GM12878 (cell line): ENCODE results near the gene ACOT12. TPM values are rescaled to one million over a fixed set of nuclear protein-coding genes. Genes with fewer than 3 reads are reported as not detected.

Experiments used
- ATAC-seq: fragments of 200-7000 bp; cut with Tn5 transposase; 3 replicates; pipeline ENCODE4 v1.9.1; 2020; ENCODE audit warnings: mild to moderate bottlenecking, moderate library complexity
- BruUV-seq: library from RNA; stranded (reverse); fragments of 400-500 nt; replicated peaks from 2 replicates; lab custom pipeline; 2021; lab: Mats Ljungman, UMichigan
- CTCF ChIA-PET: fragments of 300-600 bp; sonication (Branson Sonifier 250); formaldehyde crosslinking; extraction: SDS; loops from one replicate; lab custom pipeline; 2021; ENCODE audit warnings: inconsistent platforms; lab: Yijun Ruan, JAX
- POLR2A ChIA-PET: fragments of 350-600 bp; formaldehyde crosslinking; extraction: SDS; loops from one replicate; lab custom pipeline; 2021; ENCODE audit warnings: inconsistent platforms; lab: Charles Lee
- RAD21 ChIA-PET: fragments of 300-600 bp; sonication (Branson Sonifier 250); formaldehyde crosslinking; loops from one replicate; lab custom pipeline; 2023; ENCODE audit warnings: antibody characterized with exemption; ENCODE audit not compliant: unreplicated experiment; lab: Charles Lee
- SMC1A ChIA-PET: fragments of 300-600 bp; sonication (Branson Sonifier 250); formaldehyde crosslinking; loops from one replicate; lab custom pipeline; 2023; ENCODE audit not compliant: unreplicated experiment, uncharacterized antibody; lab: Charles Lee
- DNase-seq: peaks from one replicate; pipeline ENCODE4 v3.0.0-alpha.2; 2011; ENCODE audit warnings: low read depth, low spot score
- FAIRE-seq: peaks from 3 replicates; lab custom pipeline; 2011; peaks lifted over from hg19 to GRCh38; lab: Jason Lieb, UNC
- H2AFZ ChIP-seq: 2 replicates; pipeline ENCODE4 v1.6.0; 2011; ENCODE audit warnings: low read depth, low read length, control low read depth; ENCODE audit not compliant: control insufficient read depth
- H3K27ac ChIP-seq: 2 replicates; pipeline ENCODE4 v1.5.1; 2011; ENCODE audit warnings: control low read depth; ENCODE audit not compliant: control insufficient read depth, insufficient read depth
- H3K27me3 ChIP-seq, 2 experiments: replicated peaks in 1 of 2; 2 replicates each; pipeline versions ENCODE4 v1.6.0 to v1.6.1; 2011; ENCODE audit warnings: low read length in 1 of 2; ENCODE audit not compliant: control insufficient read depth in 2 of 2, insufficient read depth in 2 of 2
- H3K36me3 ChIP-seq, 2 experiments: 2 replicates each; pipeline ENCODE4 v1.5.1; 2011; ENCODE audit warnings: low read length in 1 of 2; ENCODE audit not compliant: control insufficient read depth in 2 of 2, insufficient read depth in 2 of 2
- H3K4me1 ChIP-seq: 2 replicates; pipeline ENCODE4 v1.6.1; 2011; ENCODE audit warnings: mild to moderate bottlenecking, low read length, moderate library complexity, mixed read lengths; ENCODE audit not compliant: control insufficient read depth, insufficient read depth
- H3K4me2 ChIP-seq: 2 replicates; pipeline ENCODE4 v1.6.0; 2011; ENCODE audit warnings: control low read depth; ENCODE audit not compliant: control insufficient read depth, insufficient read depth
- H3K4me3 ChIP-seq: fragments of 200-600 bp; sonication (generic); 2 replicates; pipeline ENCODE4 v1.5.1; 2016
- H3K79me2 ChIP-seq: 2 replicates; pipeline ENCODE4 v1.6.0; 2011; ENCODE audit warnings: low read length; ENCODE audit not compliant: control insufficient read depth, insufficient read depth
- H3K9ac ChIP-seq: 2 replicates; pipeline ENCODE4 v1.8.0; 2011; ENCODE audit warnings: low read length, control low read depth, mixed read lengths; ENCODE audit not compliant: control insufficient read depth, insufficient read depth
- H3K9me3 ChIP-seq: replicated peaks from 3 replicates; pipeline ENCODE4 v1.5.1; 2011; ENCODE audit warnings: mild to moderate bottlenecking, low read length; ENCODE audit not compliant: control insufficient read depth, insufficient read depth
- H4K20me1 ChIP-seq: 2 replicates; pipeline ENCODE4 v1.6.0; 2011; ENCODE audit not compliant: control insufficient read depth, insufficient read depth
- BCLAF1 ChIP-seq: fragments of 450-650 bp; IDR thresholded peaks from 2 replicates; pipeline ENCODE4 v1.6.1; 2017; ENCODE audit warnings: antibody characterized with exemption, mild to moderate bottlenecking, moderate library complexity
- CREB1 ChIP-seq: IDR thresholded peaks from 2 replicates; pipeline ENCODE4 v1.6.1; 2012; ENCODE audit warnings: low read depth, mild to moderate bottlenecking, inconsistent platforms
- HCFC1 ChIP-seq: fragments of 150-350 bp; IDR thresholded peaks from 2 replicates; pipeline ENCODE4 v1.6.1; 2014; ENCODE audit warnings: low read length
- JUND ChIP-seq: IDR thresholded peaks from 2 replicates; pipeline ENCODE4 v1.6.1; 2012; ENCODE audit warnings: low read depth, mild to moderate bottlenecking, low read length, improper control_type of control experiment, moderate library complexity
- KDM1A ChIP-seq: fragments of 200-600 bp; sonication (generic); IDR thresholded peaks from 2 replicates; pipeline ENCODE4 v1.6.1; 2016; ENCODE audit warnings: borderline replicate concordance
- MTA2 ChIP-seq: fragments of 450-650 bp; IDR thresholded peaks from 2 replicates; pipeline ENCODE4 v1.6.1; 2016; ENCODE audit warnings: low read depth, mild to moderate bottlenecking, moderate library complexity
- NFYA ChIP-seq: IDR thresholded peaks from 2 replicates; pipeline ENCODE4 v1.6.1; 2011; ENCODE audit warnings: low read depth, mild to moderate bottlenecking, low read length, improper control_type of control experiment, borderline replicate concordance
- SIN3A ChIP-seq: IDR thresholded peaks from 2 replicates; pipeline ENCODE4 v1.6.1; 2012; ENCODE audit warnings: low read depth, low read length, improper control_type of control experiment
- ZBTB4 ChIP-seq: fragments of 450-650 bp; formaldehyde crosslinking; IDR thresholded peaks from 2 replicates; pipeline ENCODE4 v1.4.0; 2022; ENCODE audit warnings: mild to moderate bottlenecking, moderate library complexity
- ZNF207 ChIP-seq: fragments of 450-650 bp; IDR thresholded peaks from 2 replicates; pipeline ENCODE4 v1.6.1; 2014; ENCODE audit warnings: antibody characterized with exemption, mild to moderate bottlenecking, borderline replicate concordance
- WGBS: methylation state at CpG from one replicate; pipeline ENCODE4 v1.1.6; 2016; ENCODE audit warnings: low lambda C conversion rate; ENCODE audit not compliant: insufficient replicate concordance, insufficient coverage; ENCODE audit errors: missing lambda C conversion rate; 5-methylcytosine and 5-hydroxymethylcytosine counted together
- in situ Hi-C: fragments of 300-500 bp; cut with MboI; formaldehyde crosslinking; loops from 9 replicates; pipeline ENCODE4 v1.14.3; 2018; ENCODE audit warnings: mixed read lengths
- intact Hi-C: fragments of 100-400 bp; cut with micrococcal nuclease; formaldehyde crosslinking; loops from one replicate; pipeline ENCODE4 v1.14.2; 2022; ENCODE audit not compliant: unreplicated experiment
- polyA plus RNA-seq, 11 experiments: library from polyadenylated mRNA; depleted of rRNA in 4 of 11; unstranded in 6 of 11; stranded (reverse) in 5 of 11; fragments of >200 nt; fragmentation: Nextera tagmentation in 4 of 11; fragmentation: Illumina TruSeq in 1 of 11; extraction: Ambion mirVana in 4 of 11; extraction: Trizol in 1 of 11; gene quantifications; 1 replicate in 1 of 11; 2 replicates in 10 of 11; pipeline versions ENCODE4 v1.2.1 to v1.2.3, GENCODE V29; 2011 to 2016; ENCODE audit warnings: inconsistent platforms in 2 of 11, missing spikeins in 2 of 11, low read depth in 1 of 11
- total RNA-seq, 4 experiments: library from RNA; depleted of rRNA in 3 of 4; stranded (reverse); fragments of >200 nt in 3 of 4; fragmentation: Illumina TruSeq in 1 of 4; extraction: Trizol in 1 of 4; gene quantifications; 2 replicates each; pipeline versions ENCODE4 v1.2.1 to v1.2.3, GENCODE V29; 2013 to 2021

ACOT12 gene
- total and polyA plus RNA-seq, 10 of the 15 experiments (the other 5 are each of a cell fraction or from before 2014, with no cell fraction given) = 0.08 TPM; not detected in 9

GRCh38 chr5:81417052-81417451 lies 23.1 kb upstream of the ACOT12 start:
- ChIA-PET RAD21 (no interaction called here), SMC1A (no interaction called here), CTCF (no interaction called here), POLR2A (no interaction called here)
- no peaks in the 10 kb centered on the region for H3K9me3 ChIP-seq
- DNase-seq (no peak), ATAC-seq (no peak), FAIRE-seq (no peak)
- 82% methylated on average over 4 of the region's 4 CpGs for WGBS
- no peak overlapping the region for H3K9ac ChIP-seq
- intact Hi-C loops (no loop called here), in situ Hi-C loops (no loop called here)
- no peaks in the 10 kb centered on the region for H3K27me3 ChIP-seq
- H4K20me1 ChIP-seq = no peaks in the 10 kb centered on the region
- TF ChIP-seq NFYA = no peak
- peaks cover 0 to 5% of the 10 kb centered on the region in 2 experiments; a peak in 1 of 4 replicates for H3K36me3 ChIP-seq
- no peak overlapping the region for H3K4me3 ChIP-seq
- no peak overlapping the region for H2AFZ ChIP-seq
- H3K79me2 ChIP-seq = no peaks in the 10 kb centered on the region
- BruUV-seq = no TSS peak
- H3K27ac ChIP-seq = no peak overlapping the region
- no peaks in the 10 kb centered on the region for H3K4me1 ChIP-seq
- H3K4me2 ChIP-seq = no peak overlapping the region

- in situ Hi-C loops (no loop called here), intact Hi-C loops (no loop called here)
- Histone ChIP-seq H3K4me2 (no peak overlapping the region), H2AFZ (no peak overlapping the region), H3K36me3 (no peaks in the 10 kb centered on the region), H3K9me3 (no peaks in the 10 kb centered on the region), H3K9ac (no peak overlapping the region), H4K20me1 (no peaks in the 10 kb centered on the region), H3K27me3 (no peaks in the 10 kb centered on the region), H3K4me1 (no peaks in the 10 kb centered on the region), H3K4me3 (no peak overlapping the region), H3K27ac (no peak overlapping the region), H3K79me2 (no peaks in the 10 kb centered on the region)
- DNase-seq = no peak
- POLR2A ChIA-PET = no interaction called here
- 70% methylated on average over 2 of the region's 2 CpGs for WGBS
- BruUV-seq = no TSS peak
- no peak for FAIRE-seq
- RAD21 ChIA-PET = interaction anchor here (0.7 kb wide), 1 partner anchor 746 kb away, joined by 3 read pairs; no protein-coding TSS in a partner anchor
- no peak for ATAC-seq
- SMC1A ChIA-PET = interaction anchor here (1.3 kb wide), 1 partner anchor 360 kb away, joined by 3 read pairs; no protein-coding TSS in a partner anchor
- CTCF ChIA-PET = interaction anchor here (1.3 to 1.5 kb wide), 2 partner anchors 16 to 756 kb away, joined by 4 read pairs; no protein-coding TSS in a partner anchor
- no peak for TF ChIP-seq CREB1
- no peak for TF ChIP-seq BCLAF1
- no peak for TF ChIP-seq KDM1A
- TF ChIP-seq ZBTB4 = no peak
- no peak for TF ChIP-seq JUND
- TF ChIP-seq MTA2 = no peak
- no peak for TF ChIP-seq ZNF207
- TF ChIP-seq HCFC1 = no peak
- no peak for TF ChIP-seq SIN3A
Measured at GRCh38 chr5:81409896-81410295, 16.0 kb upstream of the ACOT12 start.
